ENCODE measurements around the gene NENF. TPM values are rescaled to one million over a fixed set of nuclear protein-coding genes. Genes with fewer than 3 reads are reported as not detected.

Gene NENF
- total RNA-seq, 1 experiment from 2014 or later = 71.8 TPM

DNA sequence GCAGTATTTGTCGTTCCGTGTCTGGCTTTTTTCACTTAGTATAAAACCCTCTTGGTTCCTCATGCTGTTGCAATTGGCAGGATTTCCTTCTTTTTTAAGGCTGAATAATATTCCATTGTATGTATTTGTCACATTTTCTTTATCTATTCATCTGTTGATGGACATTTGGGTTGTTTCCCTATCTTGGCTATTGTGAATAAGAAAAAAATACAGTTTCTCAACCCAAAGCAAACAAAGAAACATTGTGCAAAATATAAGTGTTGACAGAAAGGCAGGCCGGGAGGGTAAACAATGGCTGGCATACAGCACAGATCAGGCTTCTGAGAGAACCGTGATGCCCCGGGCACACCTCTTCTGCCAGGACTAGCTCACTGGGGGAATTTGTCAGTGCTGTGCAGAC lies 26.9 kb downstream of the NENF start:
- CTCF ChIA-PET = interaction anchor here (0.6 kb wide), 1 partner anchor 60 kb away, joined by 5 read pairs; no protein-coding TSS in a partner anchor
- H3F3A ChIP-seq (ENCODE audit: insufficient read depth, low read depth) = no peaks in the 10 kb centered on the region
- TF ChIP-seq EZH2 (IDR thresholded peaks at IDR 0.05; ENCODE audit: low read depth) = no peak
- no peak for TF ChIP-seq CTCF (conservative IDR thresholded peaks at IDR 0.05)
- DNase-seq = no peak
- no peaks in the 10 kb centered on the region for H3K79me2 ChIP-seq (ENCODE audit: low read depth)
- no peaks in the 10 kb centered on the region for H3K27me3 ChIP-seq (ENCODE audit: insufficient read depth, low read depth)
- no peaks in the 10 kb centered on the region for H3K36me3 ChIP-seq (ENCODE audit: low read depth)
- no peaks in the 10 kb centered on the region for H3K9me3 ChIP-seq (ENCODE audit: insufficient read depth, low read depth)
- no peaks in the 10 kb centered on the region for H3K9me2 ChIP-seq (ENCODE audit: insufficient read depth)
- POLR2A ChIA-PET (ENCODE audit: unreplicated experiment) = no interaction called here
- BruUV-seq (replicated peaks) = no TSS peak
- H4K20me1 ChIP-seq (ENCODE audit: insufficient read depth) = no peaks in the 10 kb centered on the region
- H2AFZ ChIP-seq = no peak overlapping the region
- intact Hi-C loops (cut with micrococcal nuclease; ENCODE audit: unreplicated experiment) = loop anchor here (5.0 to 10.0 kb wide), 6 partner anchors 92 to 447 kb away; partner anchors contain the start of genes DTL, FLVCR1, INTS7 and PPP2R5A
- no peak overlapping the region for H3K4me2 ChIP-seq
- H3K27ac ChIP-seq = no peak overlapping the region
- H3K4me3 ChIP-seq = no peak overlapping the region
- no peaks in the 10 kb centered on the region for H3K4me1 ChIP-seq (replicated peaks; ENCODE audit: insufficient read depth)

- Histone ChIP-seq H3K4me3 (no peak overlapping the region), H3K9me2 (ENCODE audit: insufficient read depth) (no peaks in the 10 kb centered on the region), H2AFZ (no peak overlapping the region), H3K27ac (no peak overlapping the region), H3K36me3 (ENCODE audit: low read depth) (no peaks in the 10 kb centered on the region), H3K9me3 (ENCODE audit: insufficient read depth, low read depth) (no peaks in the 10 kb centered on the region), H3K4me1 (replicated peaks; ENCODE audit: insufficient read depth) (no peaks in the 10 kb centered on the region; the same call in 1 of the 2 replicates), H3K79me2 (ENCODE audit: low read depth) (no peaks in the 10 kb centered on the region), H3F3A (ENCODE audit: insufficient read depth, low read depth) (no peaks in the 10 kb centered on the region), H4K20me1 (ENCODE audit: insufficient read depth) (no peaks in the 10 kb centered on the region), H3K4me2 (no peak overlapping the region), H3K27me3 (ENCODE audit: insufficient read depth, low read depth) (no peaks in the 10 kb centered on the region)
- intact Hi-C loops (cut with micrococcal nuclease; ENCODE audit: unreplicated experiment) = loop anchor here (10.0 kb wide), 1 partner anchor 394 kb away; the partner anchor contains the start of gene FLVCR1
- CTCF ChIA-PET = interaction anchor here (0.6 kb wide), 1 partner anchor 61 kb away, joined by 5 read pairs; no protein-coding TSS in a partner anchor
- no peak for DNase-seq
- no peak for TF ChIP-seq EZH2 (IDR thresholded peaks at IDR 0.05; ENCODE audit: low read depth)
- TF ChIP-seq CTCF (conservative IDR thresholded peaks at IDR 0.05) = no peak
- POLR2A ChIA-PET (ENCODE audit: unreplicated experiment) = no interaction called here
- no TSS peak for BruUV-seq (replicated peaks)
These were observed 27.7 kb downstream of the NENF start for GRCh38 chr1:212460376-212460775.

DNA sequence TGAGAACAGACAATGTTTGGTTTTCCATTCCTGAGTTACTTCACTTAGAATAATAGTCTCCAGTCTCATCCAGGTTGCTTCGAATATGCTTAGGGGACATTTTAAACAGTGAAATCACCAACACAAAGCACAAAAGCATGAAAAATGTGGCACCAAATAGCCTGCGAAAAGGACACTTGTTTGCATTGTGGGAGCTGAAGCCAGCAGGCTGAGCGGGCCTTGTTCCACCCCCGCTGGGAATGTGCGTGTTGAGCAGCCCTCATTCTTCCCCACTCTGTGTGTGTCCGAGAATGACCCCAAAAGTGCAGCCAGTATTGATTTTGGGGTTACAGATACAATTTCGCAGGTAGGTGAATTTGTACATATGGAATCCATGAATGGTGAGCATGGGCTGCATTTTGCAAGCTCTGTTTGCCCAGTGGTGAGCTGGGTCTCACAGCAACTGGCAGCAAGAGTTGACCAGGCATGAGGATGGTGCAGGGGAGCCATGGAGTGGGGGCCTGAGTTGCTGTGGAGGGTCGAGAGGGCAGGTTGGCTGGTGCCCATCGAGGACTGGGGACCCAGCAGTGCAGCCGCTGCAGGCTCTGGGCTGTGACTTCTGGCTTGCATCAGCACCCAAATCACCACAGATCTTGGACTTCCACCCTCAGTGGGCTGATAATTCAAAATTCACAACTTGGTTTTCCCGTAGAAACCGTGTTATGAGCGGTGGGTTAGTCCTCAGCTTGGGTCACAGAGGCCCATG lies 29.4 kb downstream of the NENF start:
- intact Hi-C loops (cut with micrococcal nuclease; ENCODE audit: unreplicated experiment) = loop anchor here (10.0 kb wide), 1 partner anchor 393 kb away; the partner anchor contains the start of gene FLVCR1
- Histone ChIP-seq H3K9me3 (ENCODE audit: insufficient read depth, low read depth) (no peaks in the 10 kb centered on the region), H2AFZ (no peak overlapping the region), H3K9me2 (ENCODE audit: insufficient read depth) (no peaks in the 10 kb centered on the region), H3K4me2 (no peak overlapping the region), H3K27me3 (ENCODE audit: insufficient read depth, low read depth) (no peaks in the 10 kb centered on the region), H3K79me2 (ENCODE audit: low read depth) (no peaks in the 10 kb centered on the region), H3F3A (ENCODE audit: insufficient read depth, low read depth) (peaks cover 9% of the 10 kb centered on the region), H3K36me3 (ENCODE audit: low read depth) (no peaks in the 10 kb centered on the region), H3K27ac (no peak overlapping the region), H3K4me1 (replicated peaks; ENCODE audit: insufficient read depth) (peaks cover 12% of the 10 kb centered on the region), H4K20me1 (ENCODE audit: insufficient read depth) (no peaks in the 10 kb centered on the region), H3K4me3 (no peak overlapping the region)
- no peak for TF ChIP-seq EZH2 (IDR thresholded peaks at IDR 0.05; ENCODE audit: low read depth)
- no peak for TF ChIP-seq CTCF (conservative IDR thresholded peaks at IDR 0.05)
- ChIA-PET CTCF (interaction anchor here (0.5 kb wide), 1 partner anchor 23 kb away, joined by 8 read pairs; no protein-coding TSS in a partner anchor), POLR2A (ENCODE audit: unreplicated experiment) (no interaction called here)
- no TSS peak for BruUV-seq (replicated peaks)
- DNase-seq = no peak
